Measurements from ENCODE around the gene PDE3B.

The PDE3B gene

GRCh38 chr11:14906993-14907392, 263.4 kb downstream of the PDE3B start:
- ChIA-PET CTCF (interaction anchor here (1.0 to 7.9 kb wide), 24 partner anchors 9 to 374 kb away, joined by 3 to 159 read pairs (median 6); partner anchors contain the start of genes CALCB and CYP2R1), POLR2A (no interaction called here)
- TF ChIP-seq, protein P1, sequence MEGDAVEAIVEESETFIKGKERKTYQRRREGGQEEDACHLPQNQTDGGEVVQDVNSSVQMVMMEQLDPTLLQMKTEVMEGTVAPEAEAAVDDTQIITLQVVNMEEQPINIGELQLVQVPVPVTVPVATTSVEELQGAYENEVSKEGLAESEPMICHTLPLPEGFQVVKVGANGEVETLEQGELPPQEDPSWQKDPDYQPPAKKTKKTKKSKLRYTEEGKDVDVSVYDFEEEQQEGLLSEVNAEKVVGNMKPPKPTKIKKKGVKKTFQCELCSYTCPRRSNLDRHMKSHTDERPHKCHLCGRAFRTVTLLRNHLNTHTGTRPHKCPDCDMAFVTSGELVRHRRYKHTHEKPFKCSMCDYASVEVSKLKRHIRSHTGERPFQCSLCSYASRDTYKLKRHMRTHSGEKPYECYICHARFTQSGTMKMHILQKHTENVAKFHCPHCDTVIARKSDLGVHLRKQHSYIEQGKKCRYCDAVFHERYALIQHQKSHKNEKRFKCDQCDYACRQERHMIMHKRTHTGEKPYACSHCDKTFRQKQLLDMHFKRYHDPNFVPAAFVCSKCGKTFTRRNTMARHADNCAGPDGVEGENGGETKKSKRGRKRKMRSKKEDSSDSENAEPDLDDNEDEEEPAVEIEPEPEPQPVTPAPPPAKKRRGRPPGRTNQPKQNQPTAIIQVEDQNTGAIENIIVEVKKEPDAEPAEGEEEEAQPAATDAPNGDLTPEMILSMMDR (IDR thresholded peaks at IDR 0.05; ENCODE audit: insufficient read depth, low read length, missing control alignments): no peak
- no peak for DNase-seq (ENCODE audit: low read depth, low spot score)
- H3K4me3 ChIP-seq (ENCODE audit: low read depth, low read length): no peak overlapping the region

DNA sequence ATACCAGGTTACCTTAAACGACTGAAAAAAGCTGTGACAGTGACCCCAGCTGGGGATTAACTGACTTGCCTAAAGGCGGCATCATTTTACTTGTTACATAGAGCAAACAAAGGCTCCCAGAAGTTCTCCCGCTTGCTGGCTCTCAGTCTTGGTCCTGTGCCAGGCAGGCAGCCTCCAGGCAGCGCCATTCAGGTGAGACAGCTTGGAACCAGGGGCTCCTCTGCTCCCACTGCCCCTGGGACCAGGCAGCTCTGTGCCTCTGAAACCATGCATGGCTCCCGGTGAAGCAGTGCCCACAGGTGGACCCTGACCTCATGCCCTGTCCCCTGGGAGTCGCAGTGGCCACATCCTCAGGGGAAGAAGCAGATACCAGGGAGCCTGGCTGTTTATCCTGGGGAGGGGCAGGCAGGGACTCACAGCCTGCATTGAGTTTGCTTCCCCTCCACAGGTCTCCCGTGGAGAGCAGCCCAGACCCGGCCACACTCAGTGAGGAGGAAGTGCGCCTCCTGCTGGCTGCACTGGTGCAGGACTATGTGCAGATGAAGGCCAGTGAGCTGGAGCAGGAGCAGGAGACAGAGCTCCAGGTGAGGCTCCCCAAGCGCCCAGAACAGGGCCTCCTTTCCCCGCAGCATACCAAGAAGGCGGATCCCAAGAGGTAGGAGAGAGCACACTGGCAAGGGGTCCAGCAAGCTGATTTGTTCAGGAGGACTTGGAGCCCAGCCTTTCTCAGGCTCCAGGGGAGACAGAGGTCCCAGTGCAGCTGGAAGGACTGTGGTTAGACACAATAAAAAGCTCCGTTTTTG, 264.0 kb downstream of the PDE3B start:
- TF ChIP-seq, protein P1 (IDR thresholded peaks at IDR 0.05; ENCODE audit: insufficient read depth, low read length, missing control alignments): peak; percentile 68
- ChIA-PET CTCF (interaction anchor here (0.7 to 7.9 kb wide), 41 partner anchors 9 to 375 kb away, joined by 3 to 159 read pairs (median 5); partner anchors contain the start of genes CALCB and CYP2R1), POLR2A (no interaction called here)
- DNase-seq (ENCODE audit: low read depth, low spot score): no peak
- no peak overlapping the region for H3K4me3 ChIP-seq (ENCODE audit: low read depth, low read length)

DNA sequence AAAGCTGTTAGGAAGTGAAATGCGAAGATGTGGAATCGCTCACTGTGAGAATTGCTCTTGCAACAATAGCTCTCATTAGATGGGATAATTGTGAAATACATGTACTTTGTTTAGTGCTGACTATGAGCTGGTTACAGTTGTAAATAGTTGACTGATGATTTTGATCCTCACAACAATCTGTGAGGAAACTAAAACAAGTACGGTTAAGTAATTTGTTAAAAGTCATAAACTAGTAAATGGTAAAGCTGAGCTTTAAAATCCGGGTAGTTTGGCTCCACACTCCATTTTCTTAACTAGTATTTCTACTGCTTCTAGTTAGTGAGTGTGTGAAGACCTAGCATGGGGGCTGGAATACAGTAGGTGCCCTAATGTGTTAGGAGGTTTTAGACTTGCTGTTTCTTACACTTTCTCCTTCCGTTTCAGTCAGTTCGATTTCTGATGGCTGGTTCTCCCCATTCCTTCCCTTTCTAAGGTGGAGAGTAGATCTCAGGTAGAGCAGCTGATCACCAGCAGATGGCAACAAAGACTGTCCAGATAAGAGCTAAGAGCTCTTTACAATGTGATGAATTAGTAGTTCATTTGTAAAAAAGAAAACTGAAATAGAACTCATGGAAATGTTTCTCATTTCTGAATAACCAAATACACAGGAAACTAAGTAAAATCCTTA, 264.7 kb downstream of the PDE3B start:
- no peak overlapping the region for H3K4me3 ChIP-seq (ENCODE audit: low read depth, low read length)
- POLR2A ChIA-PET: no interaction called here
- TF ChIP-seq, protein P1 (IDR thresholded peaks at IDR 0.05; ENCODE audit: insufficient read depth, low read length, missing control alignments): peak; percentile 46
- CTCF ChIA-PET: interaction anchor here (0.7 to 7.9 kb wide), 39 partner anchors 8 to 376 kb away, joined by 3 to 159 read pairs (median 5); partner anchors contain the start of genes CALCB and CYP2R1
- no peak for DNase-seq (ENCODE audit: low read depth, low spot score)

GRCh38 chr11:14914536-14914935, 270.9 kb downstream of the PDE3B start:
- CTCF ChIA-PET: interaction anchor here (0.7 to 1.2 kb wide), 2 partner anchors 10 to 12 kb away, joined by 4 to 5 read pairs; no protein-coding TSS in a partner anchor
- POLR2A ChIA-PET: no interaction called here
- TF ChIP-seq, protein P1 (IDR thresholded peaks at IDR 0.05; ENCODE audit: insufficient read depth, low read length, missing control alignments): no peak

DNA sequence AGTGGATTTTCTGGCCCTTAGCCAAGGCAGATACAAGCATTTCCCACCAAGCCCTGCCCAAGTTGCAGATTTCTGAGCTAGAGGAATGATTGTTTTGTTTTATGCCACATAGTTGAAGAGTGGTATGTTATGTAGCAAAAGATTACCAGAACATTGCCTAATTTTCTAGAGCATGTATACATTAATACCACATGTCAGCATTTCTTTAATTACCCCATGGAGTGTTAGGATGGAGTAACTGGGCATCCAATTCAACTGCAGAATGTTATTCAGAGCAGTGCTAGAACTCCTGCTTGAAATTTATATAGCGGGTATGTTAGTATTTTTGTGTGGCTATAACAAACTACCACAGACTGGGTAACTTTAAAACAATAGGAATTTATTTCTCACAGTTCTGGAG, 272.8 kb downstream of the PDE3B start:
- no peak overlapping the region for H3K4me3 ChIP-seq (ENCODE audit: low read depth, low read length)
- ChIA-PET CTCF (interaction anchor here (1.2 kb wide), 1 partner anchor 9 kb away, joined by 6 read pairs; no protein-coding TSS in a partner anchor), POLR2A (no interaction called here)
- TF ChIP-seq, protein P1 (IDR thresholded peaks at IDR 0.05; ENCODE audit: insufficient read depth, low read length, missing control alignments): no peak
- no peak for DNase-seq (ENCODE audit: low read depth, low spot score)

More at GRCh38 chr11:14914536-14914935, 270.9 kb downstream of the PDE3B start:
- DNase-seq (ENCODE audit: low read depth, low spot score): no peak
- H3K4me3 ChIP-seq (ENCODE audit: low read depth, low read length): no peak overlapping the region

Data from AG04449 (cell line).